CD4-positive, alpha-beta T cell treated with Interleukin-21 for 1 hour (primary cell): ENCODE data around the gene XPR1.
A peak's percentile ranks its signal among the peaks of the same experiment; 100 is the strongest.

Experiments used
- DNase-seq: peaks from one replicate; pipeline ENCODE4 v3.0.0-alpha.2; 2020

The XPR1 gene

GRCh38 chr1:180631766-180632325, at the start of gene XPR1:
TSS of gene XPR1 (plus strand) at chr1:180632022. CDS start at chr1:180632202, 180 bp downstream.
- peak; percentile 99 for DNase-seq

- no peak for DNase-seq
Observed at GRCh38 chr1:180584869-180585268, 47.0 kb upstream of the XPR1 start.

DNA sequence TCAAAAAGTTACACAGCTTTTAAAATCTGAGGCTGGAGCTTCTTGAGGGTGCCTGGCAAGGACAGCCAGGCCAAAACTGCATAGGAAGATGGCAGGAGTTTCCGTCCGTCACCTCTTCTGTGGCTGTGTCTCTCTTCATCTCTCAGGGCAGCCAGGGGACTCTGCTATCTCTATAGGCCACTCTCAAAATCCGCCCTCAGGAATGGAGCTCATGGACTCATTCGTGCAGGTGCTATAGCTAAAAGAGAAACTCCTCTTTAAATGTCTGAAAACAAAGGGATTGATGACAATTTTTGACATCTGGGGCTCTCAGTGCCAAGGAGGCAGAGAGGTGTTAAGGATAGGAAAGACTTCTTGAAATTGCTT, 45.8 kb upstream of the XPR1 start:
- no peak for DNase-seq

GRCh38 chr1:180586671-180587155, 45.1 kb upstream of the XPR1 start:
- no peak for DNase-seq

GRCh38 chr1:180588121-180588520, 43.7 kb upstream of the XPR1 start:
- no peak for DNase-seq

DNA sequence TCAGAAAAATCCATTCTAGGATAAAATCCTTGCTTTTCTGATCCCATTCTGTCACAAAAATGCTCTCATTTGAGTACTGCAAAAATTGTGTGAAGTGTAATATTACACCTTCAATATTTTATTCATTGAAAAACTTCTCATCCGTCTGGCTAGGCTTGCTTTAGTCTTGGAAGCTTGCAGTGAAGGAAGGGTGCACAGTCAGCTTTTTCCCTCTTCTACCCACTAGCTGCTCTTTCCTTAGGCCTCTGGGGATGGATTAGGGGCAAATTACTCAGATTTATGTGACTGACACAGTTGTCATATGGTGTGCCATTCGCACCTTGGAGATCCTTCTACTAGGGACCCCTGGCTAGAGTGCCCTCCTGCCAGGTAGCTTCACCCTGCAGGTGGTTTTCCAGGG, 40.9 kb upstream of the XPR1 start:
- no peak for DNase-seq

DNA sequence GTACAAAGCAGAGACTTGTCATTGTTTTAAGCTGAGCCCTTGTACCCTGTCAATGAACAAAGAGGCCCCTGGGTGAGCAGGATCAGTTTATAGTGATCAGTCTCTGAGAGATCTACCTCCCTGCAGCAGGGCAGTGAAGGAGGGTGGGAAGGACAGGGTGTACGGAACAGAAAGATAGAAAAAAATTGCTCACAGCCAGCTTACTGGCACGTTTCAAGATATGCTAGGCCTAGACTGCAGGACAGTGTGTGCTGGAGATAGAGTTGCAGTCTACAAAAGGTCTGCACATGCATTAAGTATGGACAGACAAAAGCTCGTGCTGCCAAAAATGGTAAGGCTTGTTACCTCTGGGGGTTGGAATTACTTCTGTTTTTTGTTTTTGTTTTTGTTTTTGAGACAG, 38.4 kb upstream of the XPR1 start:
- DNase-seq, result no peak

DNA sequence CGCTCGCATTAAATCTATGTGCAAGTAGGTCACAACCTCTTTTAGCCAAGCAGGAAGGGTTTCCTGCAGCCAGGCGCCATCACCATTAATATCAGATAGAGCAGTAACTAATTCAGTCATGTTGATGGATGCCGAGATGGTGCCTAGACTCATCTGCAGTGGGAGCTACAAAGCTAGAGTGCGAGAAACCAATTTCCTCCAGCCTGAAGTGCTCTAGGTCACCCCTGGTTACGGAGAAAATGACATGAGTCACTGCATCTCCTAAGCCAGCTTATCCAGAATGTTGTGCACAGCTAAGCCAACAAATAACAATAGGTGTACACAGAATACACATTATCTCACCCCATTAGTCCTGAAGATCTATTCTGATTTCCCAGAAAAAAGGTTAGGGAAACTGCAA, 37.1 kb upstream of the XPR1 start:
- DNase-seq, result no peak

DNA sequence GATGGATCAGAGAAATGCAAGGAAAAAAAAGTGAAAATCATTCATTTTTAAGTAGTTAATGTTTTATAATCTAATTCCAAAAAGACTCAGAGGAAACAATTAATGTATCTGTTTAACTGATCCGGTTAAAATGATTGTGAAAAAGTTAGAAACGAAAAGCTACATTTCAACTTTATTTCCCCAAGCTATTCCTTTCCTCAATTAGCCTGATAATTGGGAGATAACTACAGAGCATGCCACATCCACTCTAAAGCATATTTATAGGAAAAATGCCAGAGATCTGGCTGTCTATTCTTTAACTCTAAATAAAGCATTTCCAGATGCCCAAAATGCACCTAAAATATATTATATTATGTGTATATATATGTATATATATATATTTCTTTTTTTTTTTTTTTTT, 35.9 kb upstream of the XPR1 start:
- no peak for DNase-seq

DNA sequence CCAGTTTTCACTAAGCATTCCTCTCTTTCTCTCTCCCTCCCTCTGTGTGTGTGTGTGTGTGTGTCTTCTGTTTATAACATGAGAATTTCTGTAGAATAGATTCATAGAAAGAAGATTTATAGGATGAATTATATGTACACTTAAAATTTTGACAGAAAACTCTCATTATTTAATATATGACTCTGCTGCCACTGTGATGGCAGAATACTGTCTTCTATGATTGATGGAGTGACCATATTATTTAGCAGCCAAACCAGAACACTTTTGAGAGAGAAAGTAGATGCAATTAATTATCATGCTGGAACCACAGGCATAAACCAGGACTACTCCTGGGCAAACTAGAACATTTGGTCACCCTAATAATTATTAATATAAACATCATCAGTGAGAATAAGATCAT, 34.3 kb upstream of the XPR1 start:
- DNase-seq, result no peak

DNA sequence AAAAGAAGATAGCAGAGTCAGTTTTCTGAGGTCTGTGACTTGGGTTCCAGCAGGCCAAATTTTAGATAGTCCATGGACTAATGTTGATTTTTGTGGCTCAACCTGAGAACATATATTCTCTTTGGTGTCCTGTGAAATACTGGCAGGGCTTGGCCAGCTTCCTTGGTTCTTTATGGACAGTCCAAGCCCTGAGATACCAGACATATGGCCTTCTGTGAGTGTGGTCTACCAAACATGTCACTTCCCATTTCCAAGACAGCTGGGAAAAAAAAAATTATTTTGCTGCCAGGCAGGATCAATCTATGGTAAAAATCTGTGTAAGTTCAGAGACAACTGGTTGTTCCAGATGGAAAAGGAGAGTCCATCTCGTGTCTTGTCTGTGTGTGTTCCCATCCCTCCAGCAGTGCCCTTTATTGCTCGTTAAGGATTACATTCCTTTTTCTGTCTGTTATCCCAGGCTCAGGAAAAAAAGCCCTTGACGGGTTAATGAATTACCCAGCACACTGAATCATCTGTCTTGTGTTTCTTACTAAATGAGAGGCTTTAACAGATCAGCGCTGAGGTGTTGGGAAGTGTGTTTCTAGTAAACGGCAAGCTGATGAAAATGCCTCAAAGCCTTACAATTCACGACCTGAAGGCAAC, 33.4 kb upstream of the XPR1 start:
- no peak for DNase-seq

DNA sequence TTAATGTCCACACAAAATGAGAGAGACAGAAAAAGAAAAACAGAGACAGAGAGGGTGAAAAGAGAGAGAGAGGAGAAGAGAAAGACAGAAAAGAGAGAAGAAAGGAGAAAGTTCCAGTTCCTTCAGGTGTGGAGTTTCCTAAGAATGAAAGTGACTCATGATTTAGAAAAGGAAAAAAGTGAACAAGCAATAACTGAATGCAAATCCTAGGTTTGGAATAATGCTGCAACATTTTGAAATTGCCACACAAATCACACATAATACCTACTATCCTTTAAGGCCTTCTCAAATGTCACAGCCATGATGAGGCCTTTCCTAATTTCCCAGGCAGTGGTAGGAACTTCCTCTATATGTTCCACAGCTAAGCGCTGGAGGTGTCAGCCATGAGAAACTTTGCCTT, 31.5 kb upstream of the XPR1 start:
- DNase-seq, result no peak

DNA sequence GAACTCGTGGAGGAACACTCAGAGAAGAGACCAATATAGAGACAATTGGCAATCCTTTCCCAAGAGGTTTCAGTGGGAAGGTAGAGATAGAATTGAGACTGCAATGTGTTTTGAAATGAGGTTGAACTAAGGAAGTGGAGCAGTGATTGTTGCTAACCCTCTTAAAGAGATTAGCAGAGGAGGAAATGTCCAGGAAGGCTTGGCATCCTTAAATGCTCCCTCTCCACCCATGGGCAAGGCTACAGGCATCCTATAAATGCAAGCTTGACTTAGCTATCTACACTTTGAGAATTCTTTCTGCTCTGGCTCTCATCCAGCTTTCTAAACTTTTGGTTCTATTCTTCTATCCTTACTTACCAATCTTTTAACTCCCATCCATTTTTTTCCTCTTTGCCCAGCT, 30.3 kb upstream of the XPR1 start:
- no peak for DNase-seq

GRCh38 chr1:180603223-180603849, 28.5 kb upstream of the XPR1 start:
- DNase-seq, result no peak

GRCh38 chr1:180603850-180604226, 28.0 kb upstream of the XPR1 start:
- DNase-seq, result no peak

DNA sequence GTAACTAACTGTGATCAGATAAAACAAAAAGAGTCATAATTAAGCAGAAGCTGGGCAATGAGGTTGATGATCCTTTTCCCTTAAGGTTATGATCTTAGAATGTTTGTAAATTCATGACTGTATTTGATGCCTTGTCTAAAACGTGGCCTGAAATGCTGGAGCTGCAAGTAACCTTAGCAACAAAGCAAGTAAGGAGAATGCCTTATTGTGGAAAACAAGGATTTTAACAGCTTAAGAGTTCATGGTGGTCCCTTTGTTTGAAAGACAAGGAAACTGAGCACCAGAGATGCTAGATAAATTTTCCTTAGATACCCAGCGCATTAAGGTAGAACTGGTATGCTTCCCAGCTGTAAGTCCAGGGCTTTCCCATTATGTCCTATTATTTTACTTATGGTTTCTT, 25.7 kb upstream of the XPR1 start:
- DNase-seq, result no peak

- no peak for DNase-seq
Observed at GRCh38 chr1:180609643-180610555, 21.9 kb upstream of the XPR1 start.

DNA sequence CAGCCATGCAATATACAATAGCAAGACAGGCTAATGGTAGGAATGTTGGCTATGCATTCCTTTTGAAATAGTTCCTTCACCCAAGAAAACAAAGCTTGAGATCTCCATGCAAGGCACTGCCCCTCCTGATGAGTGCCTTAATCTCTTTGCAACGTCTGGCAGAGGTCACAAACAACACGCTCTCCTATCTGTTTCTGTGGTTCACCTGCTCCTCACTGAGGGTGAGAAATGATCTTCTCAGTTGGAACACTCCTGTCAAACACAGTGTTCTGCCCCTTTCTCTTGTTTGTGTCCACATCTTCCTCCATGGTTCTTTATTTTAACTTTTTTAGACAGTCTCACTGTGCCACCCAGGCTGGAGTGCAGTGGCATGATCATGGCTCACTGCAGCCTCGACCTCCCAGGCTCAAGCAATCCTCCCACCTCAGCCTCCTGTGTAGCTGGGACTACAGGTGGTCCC, 21.2 kb upstream of the XPR1 start:
- no peak for DNase-seq

GRCh38 chr1:180611016-180611930, 20.5 kb upstream of the XPR1 start:
- DNase-seq, result no peak

GRCh38 chr1:180612632-180613031, 19.2 kb upstream of the XPR1 start:
- DNase-seq, result no peak

DNA sequence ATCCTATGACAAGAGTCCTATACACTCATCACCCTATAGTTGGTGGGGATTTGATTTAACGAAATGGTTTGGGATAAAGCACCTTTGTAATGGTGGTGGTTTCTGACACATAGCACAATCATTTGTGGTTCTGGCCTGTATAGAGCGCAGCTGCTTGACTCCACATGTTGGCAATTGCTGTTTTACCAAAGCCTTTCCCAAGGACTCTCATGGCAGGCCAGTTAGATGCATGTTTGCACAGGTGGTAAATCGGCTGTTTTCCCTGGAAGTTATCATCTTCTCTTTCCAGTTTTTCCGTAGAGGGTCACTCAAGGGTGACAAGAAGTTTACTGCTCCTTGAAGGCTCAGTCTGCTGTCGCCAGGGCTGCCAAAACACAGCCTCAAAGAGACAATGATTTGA, 17.1 kb upstream of the XPR1 start:
- DNase-seq, result no peak
